ENCODE measurements around the gene GUSB.

DNA sequence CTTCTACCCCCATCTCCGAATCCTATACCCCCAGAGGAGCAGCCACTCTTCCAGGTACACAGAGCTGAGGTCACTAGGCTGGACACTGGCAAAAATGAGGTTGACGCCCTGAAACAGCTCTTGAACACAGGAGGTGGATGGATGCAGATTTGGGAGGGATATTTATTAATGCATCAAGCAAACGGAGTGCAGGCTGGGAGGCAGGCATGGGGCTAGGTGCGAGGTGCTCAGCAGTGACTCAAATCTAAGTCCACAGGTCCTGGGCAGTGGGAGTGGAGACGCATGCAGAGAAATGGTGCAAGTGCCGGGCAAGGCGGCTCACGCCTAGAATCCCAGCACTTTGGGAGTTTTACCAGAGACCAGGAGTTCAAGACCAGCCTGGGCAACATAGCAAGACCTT, 11.0 kb downstream of the GUSB start:
- TF ChIP-seq CREM (CRISPR knock-in tag; IDR thresholded peaks at IDR 0.05) (no peak), TCF7 (CRISPR knock-in tag; IDR thresholded peaks at IDR 0.05; ENCODE audit: low read depth) (no peak)
- TF ChIP-seq, protein P1, sequence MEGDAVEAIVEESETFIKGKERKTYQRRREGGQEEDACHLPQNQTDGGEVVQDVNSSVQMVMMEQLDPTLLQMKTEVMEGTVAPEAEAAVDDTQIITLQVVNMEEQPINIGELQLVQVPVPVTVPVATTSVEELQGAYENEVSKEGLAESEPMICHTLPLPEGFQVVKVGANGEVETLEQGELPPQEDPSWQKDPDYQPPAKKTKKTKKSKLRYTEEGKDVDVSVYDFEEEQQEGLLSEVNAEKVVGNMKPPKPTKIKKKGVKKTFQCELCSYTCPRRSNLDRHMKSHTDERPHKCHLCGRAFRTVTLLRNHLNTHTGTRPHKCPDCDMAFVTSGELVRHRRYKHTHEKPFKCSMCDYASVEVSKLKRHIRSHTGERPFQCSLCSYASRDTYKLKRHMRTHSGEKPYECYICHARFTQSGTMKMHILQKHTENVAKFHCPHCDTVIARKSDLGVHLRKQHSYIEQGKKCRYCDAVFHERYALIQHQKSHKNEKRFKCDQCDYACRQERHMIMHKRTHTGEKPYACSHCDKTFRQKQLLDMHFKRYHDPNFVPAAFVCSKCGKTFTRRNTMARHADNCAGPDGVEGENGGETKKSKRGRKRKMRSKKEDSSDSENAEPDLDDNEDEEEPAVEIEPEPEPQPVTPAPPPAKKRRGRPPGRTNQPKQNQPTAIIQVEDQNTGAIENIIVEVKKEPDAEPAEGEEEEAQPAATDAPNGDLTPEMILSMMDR (IDR thresholded peaks at IDR 0.05), result no peak
- TF ChIP-seq, protein P2, sequence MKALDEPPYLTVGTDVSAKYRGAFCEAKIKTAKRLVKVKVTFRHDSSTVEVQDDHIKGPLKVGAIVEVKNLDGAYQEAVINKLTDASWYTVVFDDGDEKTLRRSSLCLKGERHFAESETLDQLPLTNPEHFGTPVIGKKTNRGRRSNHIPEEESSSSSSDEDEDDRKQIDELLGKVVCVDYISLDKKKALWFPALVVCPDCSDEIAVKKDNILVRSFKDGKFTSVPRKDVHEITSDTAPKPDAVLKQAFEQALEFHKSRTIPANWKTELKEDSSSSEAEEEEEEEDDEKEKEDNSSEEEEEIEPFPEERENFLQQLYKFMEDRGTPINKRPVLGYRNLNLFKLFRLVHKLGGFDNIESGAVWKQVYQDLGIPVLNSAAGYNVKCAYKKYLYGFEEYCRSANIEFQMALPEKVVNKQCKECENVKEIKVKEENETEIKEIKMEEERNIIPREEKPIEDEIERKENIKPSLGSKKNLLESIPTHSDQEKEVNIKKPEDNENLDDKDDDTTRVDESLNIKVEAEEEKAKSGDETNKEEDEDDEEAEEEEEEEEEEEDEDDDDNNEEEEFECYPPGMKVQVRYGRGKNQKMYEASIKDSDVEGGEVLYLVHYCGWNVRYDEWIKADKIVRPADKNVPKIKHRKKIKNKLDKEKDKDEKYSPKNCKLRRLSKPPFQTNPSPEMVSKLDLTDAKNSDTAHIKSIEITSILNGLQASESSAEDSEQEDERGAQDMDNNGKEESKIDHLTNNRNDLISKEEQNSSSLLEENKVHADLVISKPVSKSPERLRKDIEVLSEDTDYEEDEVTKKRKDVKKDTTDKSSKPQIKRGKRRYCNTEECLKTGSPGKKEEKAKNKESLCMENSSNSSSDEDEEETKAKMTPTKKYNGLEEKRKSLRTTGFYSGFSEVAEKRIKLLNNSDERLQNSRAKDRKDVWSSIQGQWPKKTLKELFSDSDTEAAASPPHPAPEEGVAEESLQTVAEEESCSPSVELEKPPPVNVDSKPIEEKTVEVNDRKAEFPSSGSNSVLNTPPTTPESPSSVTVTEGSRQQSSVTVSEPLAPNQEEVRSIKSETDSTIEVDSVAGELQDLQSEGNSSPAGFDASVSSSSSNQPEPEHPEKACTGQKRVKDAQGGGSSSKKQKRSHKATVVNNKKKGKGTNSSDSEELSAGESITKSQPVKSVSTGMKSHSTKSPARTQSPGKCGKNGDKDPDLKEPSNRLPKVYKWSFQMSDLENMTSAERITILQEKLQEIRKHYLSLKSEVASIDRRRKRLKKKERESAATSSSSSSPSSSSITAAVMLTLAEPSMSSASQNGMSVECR (CRISPR knock-in tag; IDR thresholded peaks at IDR 0.05; ENCODE audit: borderline replicate concordance), result no peak
